GM12891 (cell line): ENCODE results near the gene TMEM54.

ENCODE experiments used
- DNase-seq: peaks from one replicate; pipeline ENCODE4 v3.0.0; 2011; ENCODE audit warnings: low spot score; ENCODE audit not compliant: insufficient read length
- FAIRE-seq: peaks from 2 replicates; lab custom pipeline; 2011; peaks lifted over from hg19 to GRCh38; lab: Jason Lieb, UNC
- PAX5 ChIP-seq: IDR thresholded peaks from 2 replicates; pipeline ENCODE4 v1.6.1; 2011; ENCODE audit warnings: low read length, moderate library complexity, mild to moderate bottlenecking; ENCODE audit not compliant: insufficient read depth, severe bottlenecking
- POLR2A ChIP-seq: IDR thresholded peaks from 2 replicates; pipeline ENCODE4 v1.6.1; 2011; ENCODE audit warnings: low read depth, low read length, control low read depth
- POLR2AphosphoS5 ChIP-seq: IDR thresholded peaks from 2 replicates; pipeline ENCODE4 v1.6.1; 2011; ENCODE audit warnings: low read depth, low read length, control low read depth
- POU2F2 ChIP-seq: IDR thresholded peaks from 2 replicates; pipeline ENCODE4 v1.6.1; 2011; ENCODE audit warnings: low read depth, mild to moderate bottlenecking, control low read depth, low read length, moderate library complexity
- SPI1 ChIP-seq: IDR thresholded peaks from 2 replicates; pipeline ENCODE4 v1.6.1; 2011; ENCODE audit warnings: low read depth, low read length, control low read depth
- TAF1 ChIP-seq: IDR thresholded peaks from 2 replicates; pipeline ENCODE4 v1.6.1; 2011; ENCODE audit warnings: low read depth, low read length, control low read depth

The TMEM54 gene

DNA sequence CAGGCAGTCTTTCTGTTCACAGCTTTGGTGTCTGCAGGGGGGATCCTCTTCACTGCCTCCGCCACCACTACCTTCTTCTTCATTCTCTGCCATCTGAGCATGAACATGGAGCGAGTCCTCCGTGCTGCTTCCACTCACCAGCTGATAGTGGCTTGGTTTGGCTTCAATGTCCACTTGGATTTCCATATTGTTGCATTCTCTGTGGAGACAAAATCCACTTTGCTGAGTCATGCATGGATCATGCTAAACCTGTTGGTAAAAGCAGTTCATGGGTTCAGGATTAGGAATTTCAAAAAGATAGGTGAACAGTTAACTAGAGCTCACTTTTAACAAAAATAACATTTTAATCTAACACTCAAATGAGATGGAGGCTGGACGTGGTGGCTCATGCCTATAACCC, 35.9 kb upstream of the TMEM54 start:
- FAIRE-seq, result no peak
- TF ChIP-seq POLR2A (no peak), SPI1 (no peak), POU2F2 (no peak)
- no peak for DNase-seq

DNA sequence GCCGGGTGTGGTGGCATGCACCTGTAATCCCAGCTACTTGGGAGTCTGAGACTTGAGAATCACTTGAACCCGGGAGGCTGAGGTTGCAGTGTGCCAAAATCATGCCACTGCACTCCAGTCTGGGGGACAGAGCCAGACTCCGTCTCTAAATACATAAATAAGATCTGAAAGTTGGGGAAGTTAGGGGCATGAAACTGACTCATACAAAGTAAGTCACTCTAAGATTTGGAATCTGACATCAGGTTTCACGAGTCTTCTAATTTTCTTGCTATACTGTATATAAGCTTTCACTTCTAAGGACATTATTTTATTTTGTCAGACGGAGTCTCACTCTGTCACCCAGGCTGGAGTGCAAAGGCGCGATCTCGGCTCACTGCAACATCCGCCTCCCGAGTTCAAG, 33.3 kb upstream of the TMEM54 start:
- TF ChIP-seq TAF1 (no peak), POLR2AphosphoS5 (no peak), POLR2A (no peak), POU2F2 (no peak), PAX5 (no peak), SPI1 (no peak)
- FAIRE-seq (no peak), DNase-seq (no peak)

DNA sequence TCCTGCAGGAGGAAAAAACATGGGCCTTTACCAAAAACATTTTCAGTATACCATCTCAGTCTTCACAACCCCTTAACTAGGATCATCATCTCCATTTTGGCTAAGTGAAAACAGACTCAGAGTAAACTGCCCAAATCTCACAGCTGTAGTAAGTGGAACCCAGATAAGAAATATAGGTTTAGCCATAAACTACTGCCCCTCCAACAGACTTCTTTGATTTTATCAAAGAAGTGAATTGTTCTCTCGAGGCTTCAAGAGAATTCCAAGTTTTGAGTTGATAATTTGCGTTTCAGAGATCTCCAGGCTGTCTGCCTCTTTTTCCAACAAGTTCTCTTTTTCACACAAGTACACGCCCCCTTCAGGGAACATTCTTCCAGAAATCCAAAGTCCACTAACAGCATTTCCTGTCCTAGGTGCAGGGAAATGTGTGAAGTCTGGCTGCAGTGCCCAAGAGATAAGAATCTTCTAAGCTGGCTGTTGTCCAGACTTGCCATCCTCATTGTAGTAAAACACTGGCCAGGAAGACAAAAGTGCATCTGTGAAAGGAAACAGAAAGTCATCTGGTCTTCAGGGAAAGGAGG, 32.6 kb upstream of the TMEM54 start:
- no peak for DNase-seq
- peak; percentile 26 for FAIRE-seq

DNA sequence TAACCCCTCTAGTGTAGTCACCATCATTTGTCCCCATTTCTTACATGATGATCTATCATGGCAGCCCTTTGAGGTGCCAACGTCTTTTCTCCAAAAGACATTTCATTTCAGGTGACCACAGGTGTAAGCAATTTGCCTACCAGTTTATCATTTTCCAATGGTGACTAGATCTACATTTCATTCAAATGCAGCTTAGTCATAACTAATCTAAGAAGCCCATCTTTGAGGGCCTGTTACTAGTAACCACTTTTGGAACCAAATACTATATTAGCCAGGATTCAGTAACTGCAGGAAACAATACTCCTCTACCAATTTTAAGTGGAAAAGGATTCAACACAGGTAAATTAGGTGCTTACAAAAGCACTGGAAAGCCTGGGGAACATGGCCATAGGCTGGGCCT, 30.6 kb upstream of the TMEM54 start:
- DNase-seq (no peak), FAIRE-seq (no peak)
- no peak for TF ChIP-seq POLR2A
- no peak for TF ChIP-seq TAF1
- no peak for TF ChIP-seq PAX5
- TF ChIP-seq POU2F2, result no peak
- no peak for TF ChIP-seq POLR2AphosphoS5
- no peak for TF ChIP-seq SPI1

More for the DNA sequence above, 32.6 kb upstream of the TMEM54 start:
- TF ChIP-seq PAX5 (no peak), TAF1 (no peak), POLR2AphosphoS5 (no peak), SPI1 (no peak), POLR2A (no peak), POU2F2 (no peak)

DNA sequence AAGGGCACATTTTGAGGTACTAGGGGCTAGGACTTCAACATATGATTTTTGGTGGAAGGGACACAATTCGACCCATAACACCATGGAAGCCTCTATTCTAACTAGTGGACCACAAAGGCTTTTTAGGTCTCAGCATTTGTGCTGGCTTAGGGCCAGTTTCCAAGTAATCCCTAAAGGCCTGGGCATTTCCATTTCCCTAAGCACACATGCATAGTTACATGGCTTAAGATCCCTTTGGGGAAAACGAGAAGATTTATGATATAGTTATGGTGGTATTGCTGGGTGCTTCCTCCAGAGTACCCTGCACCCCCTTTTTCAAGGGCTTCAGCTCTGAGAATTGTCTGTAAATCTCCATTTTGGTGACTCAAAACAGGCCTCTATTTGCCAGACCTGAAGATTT, 28.2 kb upstream of the TMEM54 start:
- FAIRE-seq, result no peak
- TF ChIP-seq TAF1 (no peak), SPI1 (no peak), POU2F2 (no peak), POLR2AphosphoS5 (no peak), POLR2A (no peak), PAX5 (no peak)
- DNase-seq, result no peak

DNA sequence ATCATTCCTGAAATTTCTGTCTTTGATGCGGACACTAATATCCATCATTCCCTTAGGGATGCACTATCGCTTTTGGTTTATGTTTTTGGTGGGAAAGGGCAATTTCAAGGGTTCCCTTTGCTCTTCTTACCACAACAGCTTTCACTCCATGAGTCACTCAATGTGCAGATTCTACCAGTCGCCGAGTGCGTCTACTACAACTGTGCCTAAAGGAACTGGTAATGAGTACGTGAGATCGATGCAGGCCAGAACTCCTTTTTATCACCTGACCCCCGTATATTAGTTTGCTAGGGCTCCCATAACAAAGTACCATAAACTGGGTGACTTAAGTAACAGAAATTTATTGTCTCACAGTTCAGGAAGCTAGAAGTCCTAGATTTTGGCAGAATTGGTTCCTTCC, 27.5 kb upstream of the TMEM54 start:
- no peak for FAIRE-seq
- DNase-seq, result no peak
- no peak for TF ChIP-seq PAX5
- TF ChIP-seq POU2F2, result no peak
- TF ChIP-seq POLR2A, result no peak
- no peak for TF ChIP-seq SPI1
- no peak for TF ChIP-seq POLR2AphosphoS5
- TF ChIP-seq TAF1, result no peak

DNA sequence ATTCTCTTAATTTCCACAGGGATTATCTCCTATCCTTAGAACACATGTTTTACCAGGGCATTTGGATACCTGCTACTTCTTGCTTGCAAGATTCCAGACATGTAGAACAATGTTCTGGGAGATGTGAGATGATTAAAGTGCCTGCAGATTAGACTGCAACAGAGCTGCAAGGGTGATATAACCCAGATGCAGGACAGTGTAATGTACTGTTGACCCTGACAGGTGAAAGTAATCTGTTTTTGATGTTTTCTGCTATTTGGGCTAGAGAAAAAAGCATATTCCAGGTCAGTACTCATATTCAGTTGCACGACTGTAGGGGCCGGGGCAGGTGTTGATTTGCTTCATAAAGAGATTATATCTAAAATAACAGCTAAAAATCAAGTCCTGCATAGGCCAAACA, 27.1 kb upstream of the TMEM54 start:
- TF ChIP-seq SPI1 (no peak), PAX5 (no peak), POU2F2 (no peak), POLR2AphosphoS5 (no peak), TAF1 (no peak), POLR2A (no peak)
- peak; percentile 61 for FAIRE-seq
- DNase-seq, result no peak

DNA sequence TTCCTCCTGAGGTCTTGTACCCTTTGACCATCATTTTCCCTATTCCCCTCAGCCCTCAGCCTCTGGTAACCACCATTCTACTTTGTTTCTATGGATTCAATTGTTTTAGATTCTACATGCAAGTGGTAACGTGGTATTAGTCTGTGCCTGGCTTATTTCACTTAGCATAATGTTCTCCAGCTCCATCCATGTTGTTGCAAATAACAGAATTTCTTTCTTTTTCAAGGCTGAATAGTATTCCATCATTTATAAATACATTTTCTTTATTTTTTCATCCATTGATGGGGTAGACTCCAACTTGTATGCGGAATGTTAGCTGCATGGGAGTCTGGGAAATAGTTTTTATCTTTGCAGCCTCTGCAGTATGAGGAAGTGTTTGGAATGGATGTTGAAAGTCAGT, 26.3 kb upstream of the TMEM54 start:
- FAIRE-seq (no peak), DNase-seq (no peak)
- no peak for TF ChIP-seq POU2F2
- TF ChIP-seq POLR2AphosphoS5, result no peak
- no peak for TF ChIP-seq PAX5
- TF ChIP-seq TAF1, result no peak
- no peak for TF ChIP-seq SPI1
- no peak for TF ChIP-seq POLR2A

DNA sequence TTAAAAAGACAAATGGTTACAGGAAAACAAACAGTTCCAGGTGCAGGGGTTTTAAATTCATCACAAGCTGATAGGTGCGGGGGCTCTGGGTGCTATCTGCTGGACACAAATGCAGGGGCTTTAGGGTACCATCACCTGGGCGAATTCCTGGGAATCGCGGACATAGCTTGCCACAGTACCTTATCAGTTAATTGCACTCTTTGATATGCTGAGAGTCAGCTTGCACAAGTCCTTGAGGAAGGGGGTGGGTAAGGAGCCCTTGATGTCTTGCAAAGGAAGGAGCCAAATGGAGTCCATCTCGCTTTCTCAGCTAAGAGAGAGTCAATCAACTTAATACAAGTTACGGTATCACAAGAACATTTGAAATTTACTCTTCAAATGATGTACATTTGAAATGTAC, 25.4 kb upstream of the TMEM54 start:
- no peak for FAIRE-seq
- DNase-seq, result no peak
- TF ChIP-seq PAX5, result no peak
- TF ChIP-seq POU2F2, result no peak
- TF ChIP-seq POLR2AphosphoS5, result no peak
- TF ChIP-seq POLR2A, result no peak
